K562 (cell line): ENCODE measurements around the gene CCDC116. TPM values are rescaled to one million over a fixed set of nuclear protein-coding genes. Genes with fewer than 3 reads are reported as not detected.

Source experiments
- CREB1 ChIP-seq, 2 experiments: sonication (generic) in 1 of 2; formaldehyde crosslinking in 1 of 2; IDR thresholded peaks; 2 replicates each; pipeline versions ENCODE4 v1.6.1 to v1.8.0; 2012 to 2022; ENCODE audit warnings: inconsistent platforms in 1 of 2, mild to moderate bottlenecking in 1 of 2, missing genetic modification reagents in 1 of 2, moderate library complexity in 1 of 2
- GTF2A2 ChIP-seq: IDR thresholded peaks from 2 replicates; pipeline ENCODE4 v1.6.1; 2016; ENCODE audit warnings: mild to moderate bottlenecking, missing genetic modification characterization, missing compliant biosample characterization
- KLF16 ChIP-seq: IDR thresholded peaks from 2 replicates; pipeline ENCODE4 v1.6.1; 2016; ENCODE audit warnings: antibody characterized with exemption
- POU5F1 ChIP-seq: fragments of 150-350 bp; IDR thresholded peaks from 2 replicates; pipeline ENCODE4 v1.6.1; 2014; ENCODE audit warnings: borderline replicate concordance, low read length, low read depth, mild to moderate bottlenecking; ENCODE audit not compliant: partially characterized antibody
- RBBP5 ChIP-seq: fragments of 200-600 bp; sonication (generic); IDR thresholded peaks from 2 replicates; pipeline ENCODE4 v1.6.1; 2012; ENCODE audit warnings: borderline replicate concordance, mild to moderate bottlenecking, low read length, control low read depth, inconsistent platforms; ENCODE audit not compliant: insufficient read depth, poor library complexity, severe bottlenecking
- THAP12 ChIP-seq: fragments of 250-450 bp; sonication (Bioruptor Pico); IDR thresholded peaks from 2 replicates; pipeline ENCODE4 v1.9.0; 2021; ENCODE audit warnings: mild to moderate bottlenecking, inconsistent platforms
- ZBTB40 ChIP-seq, 2 experiments: fragments of 450-650 bp in 1 of 2; sonication (generic) in 1 of 2; formaldehyde crosslinking in 1 of 2; IDR thresholded peaks; 2 replicates each; pipeline versions ENCODE4 v1.7.1 to v1.9.0; 2016 to 2022; ENCODE audit warnings: inconsistent platforms in 1 of 2, mild to moderate bottlenecking in 1 of 2, missing genetic modification reagents in 1 of 2
- ZKSCAN3 ChIP-seq: fragments of 250-450 bp; sonication (Bioruptor Pico); IDR thresholded peaks from 2 replicates; pipeline ENCODE4 v1.4.0; 2020
- ZNF263 ChIP-seq: sonication (generic); formaldehyde crosslinking; IDR thresholded peaks from 2 replicates; pipeline ENCODE4 v1.8.0; 2022; ENCODE audit warnings: mild to moderate bottlenecking, missing genetic modification reagents, borderline replicate concordance
- ZNF695 ChIP-seq: fragments of 450-650 bp; formaldehyde crosslinking; IDR thresholded peaks from 2 replicates; pipeline ENCODE4 v1.4.0; 2020; ENCODE audit warnings: mild to moderate bottlenecking, moderate library complexity
- polyA plus RNA-seq, 8 experiments: library from polyadenylated mRNA; depleted of rRNA in 4 of 8; stranded (reverse) in 5 of 8; unstranded in 3 of 8; fragments of >200 nt; fragmentation: Nextera tagmentation in 2 of 8; fragmentation: Illumina TruSeq in 1 of 8; extraction: Ambion mirVana in 2 of 8; extraction: Trizol in 1 of 8; gene quantifications; 2 replicates each; pipeline versions ENCODE4 v1.2.1 to v1.2.3, GENCODE V29; 2011 to 2014; ENCODE audit warnings: inconsistent platforms in 1 of 8, missing spikeins in 1 of 8
- total RNA-seq, 7 experiments: library from RNA; depleted of rRNA in 6 of 7; stranded (reverse); fragments of >200 nt in 6 of 7; fragmentation: Illumina TruSeq in 2 of 7; extraction: Trizol in 2 of 7; gene quantifications; 2 replicates each; pipeline versions ENCODE4 v1.2.1 to v1.2.3, GENCODE V29; 2011 to 2021; ENCODE audit warnings: low replicate concordance in 1 of 7
- TF ChIP-seq, protein P1 (sequence below): fragments of 200-800 bp; sonication (Bioruptor generic); IDR thresholded peaks from 2 replicates; pipeline ENCODE4 v1.6.1; 2017; ENCODE audit warnings: missing genetic modification characterization, missing compliant biosample characterization

CCDC116 gene
- total and polyA plus RNA-seq, 9 of the 15 experiments (the other 6 are each of a cell fraction or from before 2014, with no cell fraction given): 1.6 to 11.3 (median 4.7) TPM

DNA sequence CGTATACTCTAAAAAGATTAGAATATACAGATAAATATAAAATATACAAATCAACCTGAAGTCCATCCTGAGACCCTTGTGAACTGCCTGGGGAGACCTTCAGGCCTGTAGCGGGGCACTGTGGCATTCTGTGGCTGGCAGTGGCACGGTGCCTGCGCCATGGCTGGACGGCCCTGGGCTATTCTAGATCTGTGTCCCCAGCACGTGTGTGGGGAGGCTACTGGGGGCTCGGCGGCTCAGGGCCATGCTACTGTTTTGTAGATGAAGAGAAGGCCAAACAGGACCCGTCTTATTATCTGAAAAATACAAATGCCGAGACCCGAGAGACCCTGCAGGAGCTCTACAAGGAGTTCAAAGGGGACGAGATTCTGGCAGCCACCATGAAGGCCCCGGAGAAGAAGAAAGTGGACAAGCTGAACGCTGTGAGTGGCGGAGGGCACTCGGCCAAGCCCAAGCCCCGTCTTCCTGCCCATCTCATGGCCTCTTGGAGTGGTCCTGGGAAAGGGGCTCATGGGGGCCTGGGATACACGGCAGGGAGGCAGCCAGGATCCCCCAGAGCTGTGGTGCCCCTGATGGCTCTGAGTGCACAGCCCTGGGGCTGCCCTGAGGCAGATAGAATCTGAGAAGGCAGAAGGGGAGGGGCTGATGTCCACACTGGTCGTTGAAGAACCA lies 52.1 kb downstream of the CCDC116 start (continued):
- TF ChIP-seq ZBTB40 (IDR thresholded peaks at IDR 0.05): no peak
- peak; percentile 60; the same call in 1 of the 2 replicates for TF ChIP-seq ZBTB40 (CRISPR knock-in tag; IDR thresholded peaks at IDR 0.05)
- TF ChIP-seq POU5F1: no peak
- TF ChIP-seq ZNF695 (CRISPR knock-in tag): no peak
- TF ChIP-seq GTF2A2 (tag): no peak
- TF ChIP-seq ZNF263 (CRISPR knock-in tag): 0 out of 2 replicates have a peak, but pooled peaks have one; percentile 30
- TF ChIP-seq, protein P1, sequence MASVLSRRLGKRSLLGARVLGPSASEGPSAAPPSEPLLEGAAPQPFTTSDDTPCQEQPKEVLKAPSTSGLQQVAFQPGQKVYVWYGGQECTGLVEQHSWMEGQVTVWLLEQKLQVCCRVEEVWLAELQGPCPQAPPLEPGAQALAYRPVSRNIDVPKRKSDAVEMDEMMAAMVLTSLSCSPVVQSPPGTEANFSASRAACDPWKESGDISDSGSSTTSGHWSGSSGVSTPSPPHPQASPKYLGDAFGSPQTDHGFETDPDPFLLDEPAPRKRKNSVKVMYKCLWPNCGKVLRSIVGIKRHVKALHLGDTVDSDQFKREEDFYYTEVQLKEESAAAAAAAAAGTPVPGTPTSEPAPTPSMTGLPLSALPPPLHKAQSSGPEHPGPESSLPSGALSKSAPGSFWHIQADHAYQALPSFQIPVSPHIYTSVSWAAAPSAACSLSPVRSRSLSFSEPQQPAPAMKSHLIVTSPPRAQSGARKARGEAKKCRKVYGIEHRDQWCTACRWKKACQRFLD: peak; percentile 41; the same call in 1 of the 2 replicates
- no peak for TF ChIP-seq RBBP5
- TF ChIP-seq ZKSCAN3 (CRISPR knock-in tag): no peak
- TF ChIP-seq KLF16: no peak
- 0 out of 2 replicates have a peak, but pooled peaks have one; percentile 19 for TF ChIP-seq CREB1 (IDR thresholded peaks at IDR 0.05)
- TF ChIP-seq CREB1 (CRISPR knock-in tag; IDR thresholded peaks at IDR 0.05): no peak
- TF ChIP-seq THAP12 (CRISPR knock-in tag): no peak
